GM21717 (cell line): ENCODE data around the gene CCDC138.
A peak's percentile ranks its signal among the peaks of the same experiment; 100 is the strongest.
"Not testable (repeated sequence)": the region's sequence is repeated elsewhere in the genome, so short reads cannot be mapped to it uniquely, and the experiment has no call there.

Experiments
- ATAC-seq: cut with Tn5 transposase; IDR thresholded peaks from one replicate; pipeline ENCODE4 v1.9.1; 2021; ENCODE audit warnings: mild to moderate bottlenecking, moderate library complexity; ENCODE audit not compliant: unreplicated experiment

CCDC138 gene

GRCh38 chr2:108786354-108787215 lies at the start of gene CCDC138:
Gene CCDC138, plus strand, starts transcription at chr2:108786771. Its CDS starts 52 bp downstream, at chr2:108786823.
- ATAC-seq, result peak; percentile 97

GRCh38 chr2:108757973-108758372 lies 28.6 kb upstream of the CCDC138 start:
- ATAC-seq, result not testable (repeated sequence)

- ATAC-seq, result not testable (repeated sequence)
Measured at GRCh38 chr2:108762618-108763017, 24.0 kb upstream of the CCDC138 start.

GRCh38 chr2:108766671-108767070 lies 19.9 kb upstream of the CCDC138 start:
- not testable (repeated sequence) for ATAC-seq

GRCh38 chr2:108767859-108768258 lies 18.7 kb upstream of the CCDC138 start:
- not testable (repeated sequence) for ATAC-seq

- peak; percentile 78 for ATAC-seq
Measured at GRCh38 chr2:108776475-108776874, 10.1 kb upstream of the CCDC138 start.

GRCh38 chr2:108778857-108779256 lies 7.7 kb upstream of the CCDC138 start:
- no peak for ATAC-seq

- no peak for ATAC-seq
Measured at GRCh38 chr2:108786008-108786353, 590 bp upstream of the CCDC138 start.

- no peak for ATAC-seq
Measured at GRCh38 chr2:108787216-108787541, 608 bp downstream of the CCDC138 start.

- no peak for ATAC-seq
Measured at GRCh38 chr2:108803045-108803736, 16.6 kb downstream of the CCDC138 start.

- ATAC-seq, result no peak
Measured at GRCh38 chr2:108805032-108805431, 18.5 kb downstream of the CCDC138 start.

GRCh38 chr2:108805782-108806181 lies 19.2 kb downstream of the CCDC138 start:
- no peak for ATAC-seq

GRCh38 chr2:108806371-108807113 lies 20.0 kb downstream of the CCDC138 start:
- no peak for ATAC-seq

- ATAC-seq, result no peak
Measured at GRCh38 chr2:108809936-108810335, 23.4 kb downstream of the CCDC138 start.

- ATAC-seq, result no peak
Measured at GRCh38 chr2:108810993-108811957, 24.7 kb downstream of the CCDC138 start.

GRCh38 chr2:108813732-108814131 lies 27.2 kb downstream of the CCDC138 start:
- no peak for ATAC-seq

GRCh38 chr2:108820482-108820881 lies 33.9 kb downstream of the CCDC138 start:
- no peak for ATAC-seq

- ATAC-seq, result no peak
Measured at GRCh38 chr2:108823286-108823685, 36.7 kb downstream of the CCDC138 start.

- ATAC-seq, result no peak
Measured at GRCh38 chr2:108824316-108825070, 37.9 kb downstream of the CCDC138 start.

GRCh38 chr2:108825254-108825653 lies 38.7 kb downstream of the CCDC138 start:
- no peak for ATAC-seq
